SJCRH30 (cell line): ENCODE data around the gene CHRNA4. TPM values are rescaled to one million over a fixed set of nuclear protein-coding genes. Genes with fewer than 3 reads are reported as not detected.
A peak's percentile ranks its signal among the peaks of the same experiment; 100 is the strongest.

Source experiments
- DNase-seq, 2 experiments: peaks; one replicate each; pipeline ENCODE4 v3.0.0-alpha.2; 2015 to 2020
- H3K27ac ChIP-seq: fragments of 250-450 bp; sonication (Bioruptor Pico); 2 replicates; pipeline ENCODE4 v1.5.1; 2020; ENCODE audit warnings: mild to moderate bottlenecking, moderate library complexity
- H3K27me3 ChIP-seq: fragments of 250-450 bp; sonication (Bioruptor Pico); 2 replicates; pipeline ENCODE4 v1.5.1; 2020; ENCODE audit warnings: mild to moderate bottlenecking, moderate library complexity
- H3K36me3 ChIP-seq: fragments of 250-450 bp; sonication (Bioruptor Pico); 2 replicates; pipeline ENCODE4 v1.5.1; 2020; ENCODE audit warnings: mild to moderate bottlenecking, moderate library complexity
- H3K4me1 ChIP-seq: fragments of 250-450 bp; sonication (Bioruptor Pico); 2 replicates; pipeline ENCODE4 v1.5.1; 2020; ENCODE audit warnings: mild to moderate bottlenecking, moderate library complexity
- H3K4me3 ChIP-seq: fragments of 250-450 bp; sonication (Bioruptor Pico); 2 replicates; pipeline ENCODE4 v1.5.1; 2020; ENCODE audit warnings: mild to moderate bottlenecking, moderate library complexity
- H3K9me3 ChIP-seq: fragments of 250-450 bp; sonication (Bioruptor Pico); replicated peaks from 2 replicates; pipeline ENCODE4 v1.5.1; 2020; ENCODE audit warnings: mild to moderate bottlenecking, moderate library complexity
- total RNA-seq: library from RNA; depleted of rRNA; stranded (reverse); fragments of >200 nt; shearing (Covaris generic); gene quantifications from 2 replicates; pipeline ENCODE4 v1.2.3, GENCODE V29; 2014

CHRNA4 gene
- total RNA-seq, 1 experiment from 2014 or later: 0.06 TPM

DNA sequence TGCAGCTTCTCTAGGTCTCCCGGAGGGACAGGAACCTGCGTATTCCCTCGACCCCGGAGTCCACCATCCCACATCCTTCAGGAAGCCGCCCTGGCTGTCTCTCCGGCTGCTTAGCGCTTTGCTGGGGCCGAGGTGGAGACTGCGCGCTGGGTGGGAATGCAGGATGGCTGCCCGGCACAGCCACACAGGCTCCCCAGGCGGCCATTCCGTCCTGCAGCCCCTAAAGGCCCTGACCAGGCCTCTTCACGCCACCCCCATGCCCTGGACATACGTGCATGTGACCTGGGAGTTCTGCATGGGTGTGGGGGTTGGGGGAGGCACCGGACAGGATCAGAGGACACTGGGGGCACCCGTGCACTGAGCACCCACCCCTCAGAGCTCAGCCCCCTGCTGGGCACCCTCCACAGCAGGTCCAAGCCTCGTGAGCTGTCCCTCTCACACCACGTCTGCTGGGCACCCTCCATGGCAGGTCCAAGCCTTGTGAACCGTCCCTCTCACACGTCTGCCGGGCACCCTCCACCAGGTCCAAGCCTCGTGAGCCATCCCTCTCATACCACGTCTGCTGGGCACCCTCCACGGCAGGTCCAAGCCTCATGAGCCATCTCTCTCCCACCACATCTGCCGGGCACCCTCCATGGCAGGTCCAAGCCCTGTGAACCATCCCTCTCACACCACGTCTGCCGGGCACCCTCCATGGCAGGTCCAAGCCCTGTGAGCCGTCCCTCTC lies 40.4 kb upstream of the CHRNA4 start:
- H3K36me3 ChIP-seq: no peaks in the 10 kb centered on the region
- H3K27ac ChIP-seq: no peak overlapping the region
- peaks cover 90% of the 10 kb centered on the region for H3K27me3 ChIP-seq
- no peak overlapping the region for H3K4me3 ChIP-seq
- no peak for DNase-seq
- no peaks in the 10 kb centered on the region for H3K4me1 ChIP-seq
- H3K9me3 ChIP-seq: no peaks in the 10 kb centered on the region

DNA sequence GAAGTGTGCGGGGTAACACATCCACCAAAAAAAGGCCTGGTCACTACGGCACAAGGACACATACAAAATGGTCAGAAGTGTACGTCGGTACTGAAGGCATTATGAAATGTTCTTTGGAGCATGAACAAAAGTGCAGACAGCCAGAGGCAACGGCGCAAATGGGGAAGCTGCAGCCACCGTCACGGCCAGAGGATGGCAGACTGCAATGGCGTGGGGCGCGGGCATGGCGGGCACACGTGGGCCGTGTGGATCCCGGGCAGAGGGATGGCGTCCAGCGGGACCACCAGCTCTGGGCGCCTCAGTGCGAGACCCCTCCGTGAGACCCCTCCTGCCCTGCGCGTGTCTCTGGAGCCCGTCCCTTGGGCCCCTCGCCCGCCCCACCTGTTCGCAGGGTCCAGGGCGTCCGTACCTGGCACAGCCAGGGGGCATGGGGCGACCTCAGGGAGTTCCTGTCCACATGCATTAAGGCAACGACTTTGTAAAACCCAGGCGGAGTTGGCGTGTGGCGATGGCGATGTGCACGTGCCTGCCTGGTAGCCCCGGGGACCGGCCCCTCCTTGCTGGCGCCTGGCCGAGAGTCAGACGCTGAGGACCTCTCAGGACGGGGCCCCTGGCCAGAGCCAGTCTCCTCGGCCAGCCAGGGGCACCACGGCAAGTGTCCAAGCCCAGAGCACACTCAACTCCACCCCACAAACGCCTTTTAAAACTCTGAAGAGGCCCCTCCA lies 39.5 kb upstream of the CHRNA4 start:
- Histone ChIP-seq H3K27ac (no peak overlapping the region), H3K9me3 (no peaks in the 10 kb centered on the region), H3K4me3 (no peak overlapping the region), H3K36me3 (no peaks in the 10 kb centered on the region), H3K4me1 (no peaks in the 10 kb centered on the region), H3K27me3 (peaks cover 90% of the 10 kb centered on the region)
- no peak for DNase-seq

DNA sequence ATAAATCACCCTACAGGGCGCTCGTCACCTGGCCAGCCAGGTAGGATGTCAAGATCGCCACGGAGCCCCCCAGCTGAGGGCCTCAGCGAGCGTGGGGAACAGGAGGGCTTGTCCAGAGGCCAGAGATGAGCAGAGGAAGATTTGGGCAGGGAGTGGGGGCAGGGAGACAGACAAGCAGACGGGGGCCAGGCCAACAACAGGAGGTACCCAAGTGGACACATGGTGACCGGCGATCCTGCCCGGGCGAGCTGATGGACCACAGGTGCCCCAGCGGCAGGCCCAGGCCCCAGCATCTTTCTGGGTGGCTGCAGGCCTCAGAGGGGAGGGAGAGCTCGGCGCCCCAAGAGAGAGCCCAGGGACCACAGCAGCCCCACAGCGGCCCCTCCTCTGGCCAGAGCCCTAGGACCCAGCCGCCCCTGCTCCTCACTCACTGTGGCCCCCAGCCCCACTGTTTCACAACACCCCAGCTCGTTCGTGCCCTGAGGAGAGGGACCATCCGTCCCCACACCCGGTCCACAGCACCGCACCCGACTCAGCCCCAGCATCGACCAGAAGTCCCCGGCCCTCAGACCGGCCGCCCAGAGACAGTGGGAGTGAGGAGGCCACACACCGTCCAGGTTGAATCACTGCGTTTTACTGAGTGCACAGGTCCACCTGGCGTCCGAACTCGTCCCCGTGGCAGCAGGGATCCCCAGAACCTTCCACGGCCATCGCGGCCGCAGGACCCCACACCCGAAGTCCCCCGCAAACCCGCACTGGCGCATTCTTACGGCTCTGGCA lies 38.6 kb upstream of the CHRNA4 start:
- Histone ChIP-seq H3K4me1 (no peaks in the 10 kb centered on the region), H3K9me3 (no peaks in the 10 kb centered on the region), H3K4me3 (no peak overlapping the region), H3K27me3 (peaks cover 89% of the 10 kb centered on the region), H3K27ac (no peak overlapping the region), H3K36me3 (no peaks in the 10 kb centered on the region)
- no peak for DNase-seq

DNA sequence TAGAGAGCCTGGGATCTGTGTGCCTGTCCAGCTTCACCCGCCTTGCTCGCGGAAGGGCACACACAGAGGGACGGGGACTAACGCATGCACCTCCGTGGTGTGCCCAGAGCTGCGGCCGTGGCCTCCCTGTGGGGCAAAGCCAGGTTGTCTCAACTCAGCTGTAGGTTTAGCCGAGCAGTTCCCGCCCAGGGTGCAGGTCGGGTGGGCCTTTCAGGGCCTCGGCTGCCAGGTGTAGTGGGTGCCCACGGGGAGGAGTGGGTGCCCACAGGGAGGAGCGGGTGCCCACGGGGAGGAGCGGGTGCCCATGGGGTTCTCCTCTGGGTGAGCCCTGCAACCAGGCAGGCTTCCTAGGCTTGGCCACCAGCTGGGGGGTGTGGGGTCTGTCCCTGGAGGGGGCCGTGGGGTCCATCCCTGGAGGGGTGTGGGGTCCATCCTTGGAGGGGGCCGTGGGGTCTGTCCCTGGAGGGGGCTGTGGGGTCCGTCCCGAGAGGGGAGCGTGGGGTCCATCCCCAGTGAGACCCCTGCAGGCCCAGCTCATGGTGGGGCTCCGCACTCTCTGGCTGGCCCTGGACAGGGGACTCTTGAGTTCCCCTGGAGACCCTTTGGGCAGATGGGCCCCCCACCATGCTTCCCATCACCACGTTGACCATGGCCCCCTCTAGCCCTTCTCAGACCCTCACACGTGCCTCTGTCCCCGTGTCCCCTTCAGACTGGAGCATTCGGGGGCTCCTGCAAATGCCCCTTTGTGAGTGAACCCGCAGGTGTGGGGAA lies 37.8 kb upstream of the CHRNA4 start:
- DNase-seq: no peak
- peaks cover 89% of the 10 kb centered on the region for H3K27me3 ChIP-seq

DNA sequence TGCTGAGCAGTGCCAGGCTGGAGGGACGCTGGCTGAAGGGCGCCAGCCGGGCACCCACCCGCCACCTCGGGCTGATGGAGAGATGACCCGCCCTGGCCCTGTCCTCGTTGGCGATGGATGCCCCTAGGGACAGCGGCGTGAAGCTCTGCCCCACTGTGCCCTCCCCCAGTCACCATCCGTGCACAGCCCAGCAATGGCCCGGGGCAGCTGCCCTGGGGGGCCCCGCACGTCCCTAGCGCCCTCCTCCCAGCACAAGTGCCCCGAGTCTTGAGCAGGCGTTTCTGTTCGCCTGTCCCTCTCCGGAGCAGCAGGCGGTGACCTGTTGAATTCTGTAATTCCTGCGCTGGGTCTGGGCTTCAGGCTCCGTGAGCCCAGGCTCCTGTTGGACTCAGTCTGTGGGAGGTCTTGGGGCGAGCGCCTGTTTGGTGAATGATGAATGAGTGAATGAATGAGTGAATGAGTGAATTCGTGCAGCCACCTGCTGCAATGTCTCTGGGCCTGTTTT lies 36.8 kb upstream of the CHRNA4 start:
- no peak overlapping the region for H3K27ac ChIP-seq
- peaks cover 85% of the 10 kb centered on the region for H3K27me3 ChIP-seq
- H3K4me3 ChIP-seq: no peak overlapping the region
- H3K36me3 ChIP-seq: no peaks in the 10 kb centered on the region
- no peaks in the 10 kb centered on the region for H3K9me3 ChIP-seq
- no peaks in the 10 kb centered on the region for H3K4me1 ChIP-seq
- no peak for DNase-seq

More for the DNA sequence above, 37.8 kb upstream of the CHRNA4 start:
- Histone ChIP-seq H3K4me3 (no peak overlapping the region), H3K9me3 (no peaks in the 10 kb centered on the region), H3K27ac (no peak overlapping the region), H3K4me1 (no peaks in the 10 kb centered on the region), H3K36me3 (no peaks in the 10 kb centered on the region)

DNA sequence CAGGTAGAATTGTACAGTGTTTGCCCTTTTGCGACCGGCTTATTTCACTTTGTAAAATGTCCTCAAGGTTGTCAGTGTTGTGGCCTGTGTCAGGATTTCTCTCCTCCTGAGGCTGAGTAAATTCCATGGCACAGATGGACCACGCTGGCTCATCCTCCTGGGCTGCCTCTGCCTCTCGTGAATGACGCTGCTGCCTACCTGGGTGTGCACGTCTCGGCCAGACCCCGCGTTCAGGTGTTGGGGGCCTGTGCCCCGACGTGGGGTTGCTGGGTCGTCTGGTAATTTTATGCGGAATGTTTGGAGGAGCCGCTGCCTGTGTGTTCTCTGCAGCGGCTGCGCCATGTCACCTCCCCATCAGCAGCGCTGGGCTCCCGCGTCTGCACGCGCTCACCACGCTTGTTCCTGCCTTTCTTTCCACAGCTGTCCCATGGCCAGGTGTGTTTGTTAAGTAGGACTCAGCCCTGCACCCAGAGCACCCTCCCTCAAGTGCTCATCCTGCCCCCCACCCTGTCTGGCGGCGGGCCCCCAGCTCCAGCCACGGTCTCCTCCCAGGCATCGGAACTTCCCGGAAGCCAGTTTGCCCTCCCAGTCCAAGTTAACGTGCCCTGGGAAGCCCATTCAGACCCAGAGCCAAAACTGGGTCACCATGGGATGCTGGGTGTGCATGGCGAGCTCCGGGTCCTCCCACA lies 36.1 kb upstream of the CHRNA4 start:
- Histone ChIP-seq H3K27me3 (peaks cover 80% of the 10 kb centered on the region), H3K9me3 (no peaks in the 10 kb centered on the region), H3K27ac (no peak overlapping the region), H3K4me1 (no peaks in the 10 kb centered on the region), H3K36me3 (no peaks in the 10 kb centered on the region), H3K4me3 (no peak overlapping the region)
- DNase-seq: no peak

DNA sequence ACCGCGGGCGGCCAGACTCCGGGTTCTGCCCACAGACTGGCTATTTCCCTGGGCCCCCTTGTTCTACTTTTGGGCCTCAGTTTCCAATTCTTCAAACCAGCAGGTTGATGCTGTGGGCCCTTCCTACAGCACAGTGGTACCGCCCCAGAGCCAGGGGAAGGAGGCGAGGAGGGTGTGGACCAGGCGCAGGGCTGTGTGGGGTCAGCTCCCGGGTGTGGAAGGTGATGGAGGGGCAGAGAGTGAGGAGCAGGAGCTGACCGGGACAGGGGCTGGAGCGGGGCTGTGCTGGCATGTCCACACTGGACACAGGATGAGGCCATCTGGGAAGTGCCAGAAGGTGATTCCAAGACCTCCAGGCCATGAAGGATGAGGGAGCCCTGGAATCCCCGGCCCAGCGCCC lies 35.2 kb upstream of the CHRNA4 start:
- Histone ChIP-seq H3K4me1 (no peaks in the 10 kb centered on the region), H3K9me3 (no peaks in the 10 kb centered on the region), H3K27me3 (peaks cover 79% of the 10 kb centered on the region), H3K27ac (no peak overlapping the region), H3K4me3 (no peak overlapping the region), H3K36me3 (no peaks in the 10 kb centered on the region)
- no peak for DNase-seq

DNA sequence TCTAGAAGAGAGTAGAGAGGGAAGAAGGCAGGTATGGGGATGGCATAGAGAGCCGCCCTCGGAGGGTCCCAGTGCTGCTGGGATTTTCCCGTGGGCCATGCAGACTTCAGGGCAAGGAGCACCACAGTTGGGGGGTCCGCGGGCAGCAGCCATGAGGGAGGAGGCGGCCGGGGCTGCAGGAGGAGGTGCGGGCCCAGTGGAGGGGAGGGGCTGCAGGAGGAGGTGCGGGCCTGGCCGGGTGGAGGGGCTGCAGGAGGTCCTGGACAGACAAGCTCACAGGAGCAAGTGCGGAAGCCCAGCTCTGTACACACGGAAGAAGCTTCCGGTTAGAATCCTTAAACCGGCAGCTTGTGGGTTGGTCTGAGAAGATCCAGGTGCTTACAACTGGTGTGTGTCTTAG lies 34.6 kb upstream of the CHRNA4 start:
- Histone ChIP-seq H3K36me3 (no peaks in the 10 kb centered on the region), H3K9me3 (no peaks in the 10 kb centered on the region), H3K4me3 (no peak overlapping the region), H3K4me1 (no peaks in the 10 kb centered on the region), H3K27me3 (peaks cover 77% of the 10 kb centered on the region), H3K27ac (no peak overlapping the region)
- no peak for DNase-seq

DNA sequence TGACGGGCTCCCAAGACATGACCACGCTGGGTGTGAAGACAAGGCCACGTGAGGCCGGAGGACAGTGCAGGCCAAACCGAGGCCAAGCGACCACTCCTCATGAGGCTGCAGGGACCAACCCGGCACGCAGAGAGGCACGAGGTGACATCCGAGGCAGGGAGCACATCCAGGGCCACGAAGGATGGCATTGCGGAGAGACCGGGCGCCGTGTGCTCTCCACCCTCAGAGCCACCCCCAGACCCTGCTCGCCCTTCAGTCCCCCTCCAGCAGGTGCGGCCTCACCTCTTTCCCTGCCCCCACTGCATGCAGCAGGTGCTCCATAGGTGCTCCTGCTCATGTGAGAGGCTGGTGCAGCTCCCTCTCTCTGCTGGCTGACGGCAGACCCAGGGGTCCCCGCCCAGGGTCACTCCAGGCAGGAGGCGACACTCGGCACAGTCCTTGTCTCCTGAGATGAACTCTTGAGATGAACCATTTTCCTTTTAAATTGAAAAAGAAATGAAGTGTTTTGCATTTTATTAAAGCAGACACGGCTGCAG lies 33.8 kb upstream of the CHRNA4 start:
- Histone ChIP-seq H3K4me1 (no peaks in the 10 kb centered on the region), H3K9me3 (no peaks in the 10 kb centered on the region), H3K4me3 (no peak overlapping the region), H3K36me3 (no peaks in the 10 kb centered on the region), H3K27ac (no peak overlapping the region), H3K27me3 (peaks cover 69% of the 10 kb centered on the region)
- DNase-seq: no peak

DNA sequence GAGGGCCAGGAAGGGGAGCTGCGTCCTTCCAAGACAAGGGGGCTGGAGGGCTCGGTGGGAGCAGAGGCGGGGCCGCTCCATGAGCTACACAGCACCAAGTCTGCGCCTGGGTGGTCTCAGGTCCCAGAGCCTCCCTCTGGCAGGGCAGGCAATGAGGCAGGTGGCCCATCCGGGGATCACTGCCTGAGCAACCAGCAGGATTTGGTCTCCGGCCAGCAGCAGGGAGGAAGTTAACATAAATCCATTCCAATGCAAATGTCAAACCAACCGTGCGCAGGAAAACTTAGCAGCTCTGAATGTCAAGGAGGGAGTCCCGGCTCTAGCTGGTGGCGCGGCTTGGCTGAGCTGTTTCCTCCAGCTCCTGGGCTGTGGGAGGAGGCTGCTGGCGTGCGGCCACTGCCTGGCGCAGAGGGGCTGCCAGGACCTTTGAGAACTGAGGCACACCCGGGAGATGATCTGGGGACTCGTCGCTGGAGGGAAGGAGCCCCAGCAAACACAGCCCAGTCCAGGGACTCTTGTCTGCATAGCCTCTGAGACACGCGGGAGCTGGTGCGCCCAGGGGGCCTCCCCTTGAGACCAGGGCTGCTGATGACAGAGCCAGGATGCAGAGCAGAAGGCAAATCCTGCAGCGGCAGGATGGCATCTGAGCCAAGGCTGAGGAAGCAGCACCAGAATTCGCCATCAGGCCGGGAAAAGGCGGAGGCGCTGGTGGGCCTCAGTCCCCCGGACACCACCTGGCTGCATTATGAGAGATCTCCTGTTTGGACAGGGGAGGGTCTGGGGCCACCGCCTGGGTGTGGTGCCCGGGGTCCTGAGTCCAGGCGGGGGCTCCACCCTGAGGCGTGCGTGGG lies 33.1 kb upstream of the CHRNA4 start:
- Histone ChIP-seq H3K27ac (no peak overlapping the region), H3K27me3 (peaks cover 62% of the 10 kb centered on the region), H3K4me1 (no peaks in the 10 kb centered on the region), H3K9me3 (no peaks in the 10 kb centered on the region), H3K36me3 (no peaks in the 10 kb centered on the region), H3K4me3 (no peak overlapping the region)
- peak; percentile 60 to 61 for DNase-seq

DNA sequence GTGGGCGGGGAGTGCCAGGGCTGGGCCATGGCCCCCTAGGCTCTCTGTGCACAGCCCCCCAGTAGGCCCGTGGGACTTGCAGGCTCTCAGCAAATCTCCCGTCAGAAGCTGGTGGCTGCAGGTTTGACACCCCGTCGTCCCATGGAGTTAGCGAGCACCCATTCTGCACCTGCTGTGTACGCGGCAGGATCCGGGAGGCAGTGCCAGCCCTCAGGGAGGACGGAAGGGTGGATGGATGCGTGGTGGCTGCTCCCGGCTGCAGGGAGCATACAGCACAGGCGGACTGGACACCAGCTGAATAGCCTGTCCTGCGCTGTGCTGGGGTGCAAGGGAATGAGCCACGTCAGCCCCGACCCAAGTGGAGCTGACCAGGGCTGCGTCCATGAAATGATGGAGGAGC lies 32.4 kb upstream of the CHRNA4 start:
- Histone ChIP-seq H3K4me3 (no peak overlapping the region), H3K27ac (no peak overlapping the region), H3K36me3 (no peaks in the 10 kb centered on the region), H3K9me3 (no peaks in the 10 kb centered on the region), H3K4me1 (no peaks in the 10 kb centered on the region), H3K27me3 (peaks cover 61% of the 10 kb centered on the region)
- DNase-seq: no peak

DNA sequence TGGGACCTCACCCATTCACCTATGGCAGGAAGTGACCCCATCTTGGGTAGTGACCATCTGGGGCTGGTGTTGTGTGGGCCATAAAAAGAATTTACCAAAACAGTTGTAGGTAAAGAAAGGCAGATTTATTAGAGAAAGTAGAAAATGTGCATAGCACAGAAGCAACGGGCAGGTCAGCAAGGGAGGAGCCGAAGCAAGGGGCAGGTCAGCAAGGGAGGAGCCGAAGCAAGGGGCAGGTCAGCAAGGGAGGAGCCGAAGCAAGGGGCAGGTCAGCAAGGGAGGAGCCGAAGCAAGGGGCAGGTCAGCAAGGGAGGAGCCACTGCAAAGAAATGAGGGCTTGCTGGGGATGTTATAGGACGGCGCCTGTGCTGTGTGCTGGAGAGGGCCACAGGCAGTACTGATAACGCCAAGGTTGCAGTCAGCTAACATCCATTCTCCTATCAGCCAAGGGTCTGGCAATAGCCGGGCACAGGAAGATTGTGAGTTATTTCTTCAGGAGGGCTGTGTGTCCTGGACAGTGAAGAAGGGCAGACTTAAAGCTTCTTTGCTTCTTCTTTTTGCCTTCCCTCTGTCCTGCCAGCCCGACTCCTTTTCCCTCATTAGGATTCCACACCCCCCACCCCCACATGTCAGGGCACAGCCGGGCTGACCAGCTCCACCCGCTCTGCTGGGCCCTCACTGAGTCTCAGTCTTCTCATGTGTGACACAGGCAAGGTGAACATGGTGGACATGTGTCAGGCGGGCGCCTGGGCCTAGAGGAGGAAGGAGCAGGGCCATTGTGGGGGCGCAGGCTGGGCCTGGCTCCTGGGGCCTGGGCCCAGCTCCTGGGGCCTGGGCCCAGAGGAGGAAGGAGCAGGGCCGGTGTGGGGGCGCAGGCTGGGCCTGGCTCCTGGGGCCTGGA lies 31.6 kb upstream of the CHRNA4 start:
- H3K27me3 ChIP-seq: peaks cover 52% of the 10 kb centered on the region
- DNase-seq: no peak
- no peak overlapping the region for H3K4me3 ChIP-seq
- H3K4me1 ChIP-seq: no peaks in the 10 kb centered on the region
- H3K27ac ChIP-seq: no peak overlapping the region
- H3K9me3 ChIP-seq: no peaks in the 10 kb centered on the region
- H3K36me3 ChIP-seq: no peaks in the 10 kb centered on the region
